Hepatocyte (in vitro differentiated cells): ENCODE data around the gene PKP1. TPM values are rescaled to one million over a fixed set of nuclear protein-coding genes. Genes with fewer than 3 reads are reported as not detected.

Experiments used
- DNase-seq: peaks from one replicate; pipeline ENCODE4 v3.0.0-alpha.2; 2016; ENCODE audit warnings: low spot score
- H2AFZ ChIP-seq: fragments of 200-600 bp; sonication (generic); 2 replicates; pipeline ENCODE4 v1.6.0; 2016; ENCODE audit warnings: antibody characterized with exemption, mild to moderate bottlenecking
- H3K27ac ChIP-seq: fragments of 200-600 bp; sonication (generic); 2 replicates; pipeline ENCODE4 v1.5.1; 2016; ENCODE audit warnings: mild to moderate bottlenecking
- H3K27me3 ChIP-seq: fragments of 200-600 bp; sonication (generic); 2 replicates; pipeline ENCODE4 v1.6.1; 2016
- H3K36me3 ChIP-seq: fragments of 200-600 bp; sonication (generic); replicated peaks from 2 replicates; pipeline ENCODE4 v1.5.1; 2016; ENCODE audit warnings: low read depth; ENCODE audit not compliant: insufficient read depth
- H3K4me1 ChIP-seq: fragments of 200-600 bp; sonication (generic); 2 replicates; pipeline ENCODE4 v1.5.1; 2016; ENCODE audit warnings: mild to moderate bottlenecking, moderate library complexity; ENCODE audit not compliant: insufficient read depth
- H3K4me2 ChIP-seq: fragments of 200-600 bp; sonication (generic); 2 replicates; pipeline ENCODE4 v1.6.0; 2016
- H3K4me3 ChIP-seq: fragments of 200-600 bp; sonication (generic); 2 replicates; pipeline ENCODE4 v1.5.1; 2016; ENCODE audit warnings: mild to moderate bottlenecking
- H3K79me2 ChIP-seq: fragments of 200-600 bp; sonication (generic); 2 replicates; pipeline ENCODE4 v1.6.0; 2017; ENCODE audit warnings: mild to moderate bottlenecking
- H3K9me2 ChIP-seq: fragments of 200-600 bp; sonication (generic); replicated peaks from 2 replicates; pipeline ENCODE4 v1.6.0; 2017; ENCODE audit warnings: mild to moderate bottlenecking; ENCODE audit not compliant: insufficient read depth
- H3K9me3 ChIP-seq: fragments of 200-600 bp; sonication (generic); 2 replicates; pipeline ENCODE4 v1.5.1; 2016; ENCODE audit warnings: low read depth, mild to moderate bottlenecking
- H4K20me1 ChIP-seq: fragments of 200-600 bp; sonication (generic); 2 replicates; pipeline ENCODE4 v1.6.0; 2016; ENCODE audit warnings: mild to moderate bottlenecking; ENCODE audit not compliant: insufficient read depth, poor library complexity, severe bottlenecking
- CTCF ChIP-seq: fragments of 200-600 bp; sonication (generic); IDR thresholded peaks from 2 replicates; pipeline ENCODE4 v1.5.1; 2016; ENCODE audit warnings: antibody characterized with exemption, mild to moderate bottlenecking; ENCODE audit not compliant: poor library complexity
- EZH2 ChIP-seq: fragments of 200-600 bp; sonication (generic); IDR thresholded peaks from 2 replicates; pipeline ENCODE4 v1.6.1; 2016; ENCODE audit warnings: antibody characterized with exemption, mild to moderate bottlenecking, borderline replicate concordance
- EZH2phosphoT487 ChIP-seq: fragments of 200-600 bp; sonication (generic); IDR thresholded peaks from one replicate; pipeline ENCODE4 v1.6.1; 2018; ENCODE audit warnings: antibody characterized with exemption, mild to moderate bottlenecking, low read depth, moderate library complexity; ENCODE audit not compliant: unreplicated experiment, severe bottlenecking
- WGBS: methylation state at CpG from one replicate; pipeline ENCODE4 v1.1.6; 2016; ENCODE audit warnings: low lambda C conversion rate; ENCODE audit errors: missing lambda C conversion rate; 5-methylcytosine and 5-hydroxymethylcytosine counted together
- polyA plus RNA-seq: library from polyadenylated mRNA; unstranded; fragments of >200 nt; fragmentation: Nextera tagmentation; extraction: Ambion mirVana; gene quantifications from 2 replicates; pipeline ENCODE4 v1.2.1, GENCODE V29; 2016
- total RNA-seq: library from RNA; depleted of rRNA; stranded (reverse); fragments of >200 nt; gene quantifications from 2 replicates; pipeline ENCODE4 v1.2.3, GENCODE V29; 2014

Gene PKP1
- total and polyA plus RNA-seq, 2 experiments from 2014 or later: 0.04 to 0.33 TPM

GRCh38 chr1:201335901-201336300 lies 52.6 kb downstream of the PKP1 start:
- no peaks in the 10 kb centered on the region for H3K9me2 ChIP-seq
- H3K27me3 ChIP-seq: no peaks in the 10 kb centered on the region
- H3K79me2 ChIP-seq: no peaks in the 10 kb centered on the region
- H4K20me1 ChIP-seq: no peaks in the 10 kb centered on the region
- no peaks in the 10 kb centered on the region for H3K4me1 ChIP-seq
- no peak overlapping the region for H2AFZ ChIP-seq
- no peaks in the 10 kb centered on the region for H3K36me3 ChIP-seq
- H3K9me3 ChIP-seq: no peaks in the 10 kb centered on the region
- no peak for DNase-seq
- H3K4me2 ChIP-seq: no peak overlapping the region
- TF ChIP-seq EZH2 (no peak), EZH2phosphoT487 (no peak), CTCF (no peak)
- H3K27ac ChIP-seq: no peak overlapping the region
- no peak overlapping the region for H3K4me3 ChIP-seq
- 77% methylated on average over 3 of the region's 3 CpGs for WGBS

- Histone ChIP-seq H3K9me3 (no peaks in the 10 kb centered on the region), H4K20me1 (no peaks in the 10 kb centered on the region), H3K9me2 (no peaks in the 10 kb centered on the region), H3K27me3 (no peaks in the 10 kb centered on the region), H3K27ac (no peak overlapping the region), H3K36me3 (no peaks in the 10 kb centered on the region), H3K4me1 (no peaks in the 10 kb centered on the region), H3K79me2 (no peaks in the 10 kb centered on the region), H3K4me2 (no peak overlapping the region), H2AFZ (no peak overlapping the region), H3K4me3 (no peak overlapping the region)
- 92% methylated on average over 9 of the region's 9 CpGs for WGBS
- DNase-seq: no peak
- TF ChIP-seq EZH2 (no peak), EZH2phosphoT487 (no peak), CTCF (no peak)
Observed at GRCh38 chr1:201336711-201337450, 53.6 kb downstream of the PKP1 start.

- Histone ChIP-seq H3K9me3 (no peaks in the 10 kb centered on the region), H3K4me2 (no peak overlapping the region), H3K27me3 (no peaks in the 10 kb centered on the region), H2AFZ (no peak overlapping the region), H3K4me1 (no peaks in the 10 kb centered on the region), H4K20me1 (no peaks in the 10 kb centered on the region), H3K27ac (no peak overlapping the region), H3K36me3 (no peaks in the 10 kb centered on the region), H3K9me2 (no peaks in the 10 kb centered on the region), H3K4me3 (no peak overlapping the region), H3K79me2 (no peaks in the 10 kb centered on the region)
- TF ChIP-seq EZH2phosphoT487 (no peak), EZH2 (no peak), CTCF (no peak)
- WGBS: 86% methylated on average over 1 of the region's 1 CpG
- DNase-seq: no peak
Observed at GRCh38 chr1:201341377-201341776, 58.1 kb downstream of the PKP1 start.
